DMS53 treated with DMSO at 0.1 percent for 48 hours (cell line): ENCODE results near the gene SNX22.
"Not testable (repeated sequence)": the region's sequence is repeated elsewhere in the genome, so short reads cannot be mapped to it uniquely, and the experiment has no call there.

Experiments
- DNase-seq: peaks from one replicate; lab custom pipeline; 2025; ENCODE audit not compliant: unreplicated experiment; lab: John Stamatoyannopoulos, UW

The SNX22 gene

GRCh38 chr15:64151727-64152506, at the start of gene SNX22:
Gene SNX22, plus strand, starts transcription at chr15:64151731. Its CDS starts 45 bp downstream, at chr15:64151776.
- no peak for DNase-seq

GRCh38 chr15:64102497-64102896, 49.0 kb upstream of the SNX22 start:
- no peak for DNase-seq

- DNase-seq: no peak
These were observed 46.3 kb upstream of the SNX22 start for GRCh38 chr15:64105113-64105704.

- no peak for DNase-seq
These were observed 44.2 kb upstream of the SNX22 start for GRCh38 chr15:64107337-64107736.

GRCh38 chr15:64110108-64110701, 41.3 kb upstream of the SNX22 start:
- not testable (repeated sequence) for DNase-seq

- no peak for DNase-seq
These were observed 40.4 kb upstream of the SNX22 start for GRCh38 chr15:64110950-64111678.

GRCh38 chr15:64111679-64112050, 39.9 kb upstream of the SNX22 start:
- DNase-seq: no peak

GRCh38 chr15:64112073-64112772, 39.3 kb upstream of the SNX22 start:
- no peak for DNase-seq

- DNase-seq: no peak
These were observed 38.6 kb upstream of the SNX22 start for GRCh38 chr15:64112904-64113303.

- no peak for DNase-seq
These were observed 33.6 kb upstream of the SNX22 start for GRCh38 chr15:64117759-64118487.

- DNase-seq: not testable (repeated sequence)
These were observed 31.2 kb upstream of the SNX22 start for GRCh38 chr15:64120322-64120721.

GRCh38 chr15:64121614-64122013, 29.9 kb upstream of the SNX22 start:
- DNase-seq: no peak

GRCh38 chr15:64122444-64122843, 29.1 kb upstream of the SNX22 start:
- no peak for DNase-seq

GRCh38 chr15:64122936-64123351, 28.6 kb upstream of the SNX22 start:
- DNase-seq: no peak

GRCh38 chr15:64125978-64126377, 25.6 kb upstream of the SNX22 start:
- DNase-seq: no peak

- no peak for DNase-seq
These were observed 23.8 kb upstream of the SNX22 start for GRCh38 chr15:64127521-64128270.

- no peak for DNase-seq
These were observed 21.4 kb upstream of the SNX22 start for GRCh38 chr15:64130159-64130558.

GRCh38 chr15:64131547-64131946, 20.0 kb upstream of the SNX22 start:
- DNase-seq: no peak

GRCh38 chr15:64132217-64132616, 19.3 kb upstream of the SNX22 start:
- DNase-seq: no peak
